Suprapubic skin (tissue), 4 donors: ENCODE data around the gene MRAS. TPM values are rescaled to one million over a fixed set of nuclear protein-coding genes. Genes with fewer than 3 reads are reported as not detected.

Source experiments
- DNase-seq, 2 donors: peaks; one replicate each; pipeline ENCODE4 v3.0.0-alpha.2; 2019; ENCODE audit warnings: low spot score in 2 of 2
- H3K27ac ChIP-seq: fragments of 200-600 bp; sonication (generic); one replicate; pipeline ENCODE4 v1.5.1; 2019
- H3K27me3 ChIP-seq: fragments of 200-600 bp; sonication (generic); one replicate; pipeline ENCODE4 v1.5.1; 2019
- H3K36me3 ChIP-seq: fragments of 200-600 bp; sonication (generic); one replicate; pipeline ENCODE4 v1.5.1; 2019
- H3K4me1 ChIP-seq: fragments of 200-600 bp; sonication (generic); one replicate; pipeline ENCODE4 v1.5.1; 2019
- H3K4me3 ChIP-seq: fragments of 200-600 bp; sonication (generic); one replicate; pipeline ENCODE4 v1.5.1; 2019; ENCODE audit warnings: mild to moderate bottlenecking
- H3K9me3 ChIP-seq: fragments of 200-600 bp; sonication (generic); one replicate; pipeline ENCODE4 v1.5.1; 2019
- CTCF ChIP-seq, 2 donors: fragments of 200-600 bp in 1 of 2; fragments of 450-650 bp in 1 of 2; sonication (generic) in 1 of 2; IDR thresholded peaks; one replicate each; pipeline ENCODE4 v1.5.1; 2016 to 2019; ENCODE audit warnings: antibody characterized with exemption in 2 of 2, mild to moderate bottlenecking in 1 of 2, moderate library complexity in 1 of 2
- EP300 ChIP-seq: sonication (generic); formaldehyde crosslinking; IDR thresholded peaks from one replicate; pipeline ENCODE4 v1.6.1; 2017; ENCODE audit warnings: antibody characterized with exemption
- POLR2A ChIP-seq, 2 donors: fragments of 450-650 bp; IDR thresholded peaks; one replicate each; pipeline ENCODE4 v1.6.1; 2017; ENCODE audit warnings: antibody characterized with exemption in 2 of 2, mild to moderate bottlenecking in 2 of 2, moderate library complexity in 2 of 2
- POLR2AphosphoS5 ChIP-seq, 3 donors: sonication (generic); formaldehyde crosslinking; IDR thresholded peaks; one replicate each; pipeline ENCODE4 v1.6.1; 2017; ENCODE audit warnings: antibody characterized with exemption in 3 of 3
- WGBS: methylation state at CpG from one replicate; pipeline ENCODE4 v1.1.5; 2018; 5-methylcytosine and 5-hydroxymethylcytosine counted together
- total RNA-seq, 4 donors: library from RNA; depleted of rRNA; stranded (reverse); fragments of >200 nt; gene quantifications; one replicate each; pipeline ENCODE4 v1.1.0, GENCODE V29; 2016

The MRAS gene
- total RNA-seq, 4 donors from 2014 or later, result 10.1 to 39.8 (median 20.1) TPM

DNA sequence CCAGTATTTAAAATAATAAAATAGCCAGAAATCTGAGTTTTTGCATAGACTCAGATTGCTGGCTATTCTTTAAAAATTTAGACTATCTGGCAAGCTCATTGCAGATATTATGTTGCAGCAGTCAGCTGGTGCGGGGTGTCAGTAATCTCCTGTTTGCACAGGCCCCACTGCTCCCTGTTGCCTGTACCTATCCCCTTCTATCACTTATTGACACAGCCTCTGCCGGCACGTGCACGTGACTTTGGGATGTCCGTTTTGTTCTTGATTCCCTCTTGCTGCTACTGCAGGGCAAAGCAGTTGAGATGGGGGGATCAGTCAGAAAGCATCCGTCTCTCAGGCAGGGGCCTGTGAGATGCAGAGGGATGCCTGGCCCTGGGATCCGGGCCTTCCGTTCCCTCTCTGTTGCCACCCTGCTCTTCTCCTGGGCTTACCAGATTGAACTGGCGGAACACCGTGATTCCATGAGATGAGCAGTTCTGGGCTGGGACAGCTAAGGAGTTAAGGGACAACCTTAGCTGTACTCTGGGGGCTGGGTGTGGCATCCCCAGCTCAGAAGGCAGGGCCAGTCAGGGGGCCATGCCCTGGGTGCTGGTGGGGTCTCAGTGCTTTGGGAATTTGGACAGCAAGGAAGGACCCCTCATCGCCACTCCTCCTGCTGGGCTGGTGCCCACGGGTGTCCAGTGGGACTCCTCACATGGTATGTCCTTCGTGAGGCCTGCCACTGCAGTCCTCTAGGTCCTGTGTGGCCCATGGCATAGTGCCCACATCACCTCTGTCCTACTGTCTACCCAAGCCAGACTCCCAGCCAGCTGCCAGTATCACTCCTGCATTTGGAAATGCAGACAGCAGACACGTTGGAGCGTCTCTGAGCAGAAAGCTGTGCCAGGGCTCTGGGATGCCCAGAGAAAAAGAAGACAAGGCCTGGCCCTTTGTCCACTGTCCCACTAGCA lies 11.8 kb downstream of the MRAS start:
- no peaks in the 10 kb centered on the region for H3K27me3 ChIP-seq
- 90% methylated on average over 12 of the region's 15 CpGs for WGBS
- H3K27ac ChIP-seq, result no peak overlapping the region
- no peak overlapping the region for H3K4me3 ChIP-seq
- no peak for DNase-seq
- H3K9me3 ChIP-seq, result no peaks in the 10 kb centered on the region
- TF ChIP-seq POLR2A (IDR thresholded peaks at IDR 0.05) (no peak), EP300 (no peak), CTCF (IDR thresholded peaks at IDR 0.05) (no peak), POLR2AphosphoS5 (IDR thresholded peaks at IDR 0.05) (no peak)
- H3K36me3 ChIP-seq, result no peaks in the 10 kb centered on the region
- peaks cover 15% of the 10 kb centered on the region for H3K4me1 ChIP-seq

GRCh38 chr3:138360869-138361525 lies 12.6 kb downstream of the MRAS start:
- no peak for DNase-seq
- H3K36me3 ChIP-seq, result no peaks in the 10 kb centered on the region
- WGBS, result 98% methylated on average over 9 of the region's 9 CpGs
- peak overlapping the region; percentile 5 for H3K27ac ChIP-seq
- no peak for TF ChIP-seq POLR2AphosphoS5 (IDR thresholded peaks at IDR 0.05)
- TF ChIP-seq EP300, result no peak
- no peaks in the 10 kb centered on the region for H3K27me3 ChIP-seq
- H3K9me3 ChIP-seq, result no peaks in the 10 kb centered on the region
- H3K4me1 ChIP-seq, result peaks cover 15% of the 10 kb centered on the region
- no peak overlapping the region for H3K4me3 ChIP-seq

DNA sequence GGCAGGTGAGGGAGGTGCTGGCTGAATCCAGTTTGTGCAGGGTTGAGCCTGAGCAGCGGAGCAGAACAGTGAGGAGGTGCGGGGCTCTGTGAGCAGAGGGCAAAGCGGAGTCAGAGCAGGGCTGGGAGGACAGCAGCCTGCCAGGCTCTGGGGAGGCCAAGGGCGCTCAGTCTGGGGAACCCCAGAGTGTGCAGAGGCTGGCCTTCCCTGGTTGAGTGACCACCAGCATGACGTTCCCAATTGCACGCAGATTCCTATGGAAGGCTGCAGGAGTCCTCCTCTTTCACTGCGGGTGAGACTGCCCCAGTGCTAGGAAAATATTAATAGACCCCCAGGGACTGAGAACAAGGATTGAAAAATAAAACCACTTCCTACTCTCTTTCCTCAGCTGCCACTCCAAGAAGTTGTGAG lies 13.2 kb downstream of the MRAS start:
- Histone ChIP-seq H3K27ac (peak overlapping the region; percentile 5), H3K36me3 (no peaks in the 10 kb centered on the region), H3K4me3 (no peak overlapping the region), H3K9me3 (no peaks in the 10 kb centered on the region), H3K4me1 (peaks cover 17% of the 10 kb centered on the region), H3K27me3 (no peaks in the 10 kb centered on the region)
- TF ChIP-seq POLR2AphosphoS5 (IDR thresholded peaks at IDR 0.05) (no peak), EP300 (no peak)
- 75% methylated on average over 7 of the region's 7 CpGs for WGBS
- DNase-seq, result no peak

DNA sequence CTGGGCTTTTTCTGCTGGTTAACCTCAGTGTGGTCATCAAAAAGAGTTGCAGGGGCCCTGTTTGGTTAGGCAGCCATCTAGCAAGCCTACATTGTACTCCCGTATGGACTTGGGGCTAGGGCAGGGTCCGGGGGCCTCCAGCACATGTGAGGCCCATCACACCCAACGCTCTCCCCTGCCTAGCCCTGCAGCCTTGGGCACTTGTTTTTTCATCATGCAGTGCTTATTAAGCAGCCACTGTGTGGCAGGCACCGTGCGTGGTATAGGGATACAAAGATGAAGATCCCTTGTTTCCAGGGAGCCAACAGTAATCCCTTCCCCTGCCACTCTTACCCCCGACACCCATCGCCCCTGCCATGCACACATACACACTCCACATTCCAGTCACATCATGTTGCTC lies 14.2 kb downstream of the MRAS start:
- WGBS, result 86% methylated on average over 7 of the region's 7 CpGs

DNA sequence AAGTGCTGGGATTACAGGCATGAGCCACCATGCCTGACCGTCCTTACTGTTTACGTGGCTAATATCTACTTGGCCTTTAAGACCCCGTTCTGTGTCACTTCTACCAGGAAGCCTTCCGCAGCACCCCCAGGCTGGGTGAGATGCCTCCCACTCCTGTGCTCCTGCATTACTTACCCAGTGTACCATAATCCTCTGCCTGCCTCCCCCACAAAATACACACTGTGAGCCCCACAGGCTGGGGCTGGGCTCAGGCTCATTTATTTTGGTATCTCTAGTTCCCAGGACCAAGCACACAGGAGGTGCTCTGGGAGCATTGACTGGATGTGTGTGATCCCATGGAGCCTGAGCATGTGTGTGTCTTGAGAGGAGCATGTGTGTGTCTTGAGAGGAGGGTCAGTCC lies 14.9 kb downstream of the MRAS start:
- Histone ChIP-seq H3K27ac (no peak overlapping the region), H3K9me3 (no peaks in the 10 kb centered on the region), H3K27me3 (no peaks in the 10 kb centered on the region), H3K4me1 (peaks cover 26% of the 10 kb centered on the region), H3K36me3 (no peaks in the 10 kb centered on the region), H3K4me3 (no peak overlapping the region)
- no peak for DNase-seq
- TF ChIP-seq CTCF (IDR thresholded peaks at IDR 0.05) (no peak), POLR2A (IDR thresholded peaks at IDR 0.05) (no peak), POLR2AphosphoS5 (IDR thresholded peaks at IDR 0.05) (no peak), EP300 (no peak)
- 98% methylated on average over 4 of the region's 4 CpGs for WGBS

More for the DNA sequence above, 14.2 kb downstream of the MRAS start:
- Histone ChIP-seq H3K9me3 (no peaks in the 10 kb centered on the region), H3K27me3 (no peaks in the 10 kb centered on the region), H3K4me1 (peaks cover 18% of the 10 kb centered on the region), H3K4me3 (no peak overlapping the region), H3K27ac (no peak overlapping the region), H3K36me3 (no peaks in the 10 kb centered on the region)
- TF ChIP-seq EP300, result no peak
- TF ChIP-seq CTCF (IDR thresholded peaks at IDR 0.05), result no peak
- TF ChIP-seq POLR2AphosphoS5 (IDR thresholded peaks at IDR 0.05), result no peak
- no peak for TF ChIP-seq POLR2A (IDR thresholded peaks at IDR 0.05)
- no peak for DNase-seq
